ENCODE measurements around the gene LCN10.

Gene LCN10

DNA sequence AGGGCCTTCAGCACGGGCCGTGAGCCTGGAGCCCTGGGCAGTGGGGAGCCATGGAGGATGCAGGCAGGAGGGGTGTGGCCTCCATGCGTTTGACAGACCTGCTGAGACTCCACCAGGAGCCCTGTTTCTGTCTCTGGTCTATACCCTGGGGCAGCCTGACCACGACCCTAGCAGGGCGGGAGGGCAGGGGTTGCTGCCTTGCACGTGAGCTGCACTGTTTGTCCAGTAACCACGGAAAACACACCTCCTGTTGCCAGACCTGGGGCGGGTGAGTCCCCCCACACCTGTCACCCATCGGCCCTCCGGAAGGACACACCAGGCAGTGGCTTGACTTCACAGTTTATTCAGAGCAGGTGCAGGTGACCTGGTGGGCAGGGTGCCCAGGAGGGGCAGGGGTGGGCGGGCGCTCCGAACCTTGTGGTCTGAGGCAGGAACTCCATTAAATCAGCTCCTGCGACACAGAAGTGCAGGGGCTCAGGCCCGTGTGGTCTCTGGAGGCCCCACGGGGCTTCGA, 11.4 kb upstream of the LCN10 start:
- DNase-seq: no peak

DNA sequence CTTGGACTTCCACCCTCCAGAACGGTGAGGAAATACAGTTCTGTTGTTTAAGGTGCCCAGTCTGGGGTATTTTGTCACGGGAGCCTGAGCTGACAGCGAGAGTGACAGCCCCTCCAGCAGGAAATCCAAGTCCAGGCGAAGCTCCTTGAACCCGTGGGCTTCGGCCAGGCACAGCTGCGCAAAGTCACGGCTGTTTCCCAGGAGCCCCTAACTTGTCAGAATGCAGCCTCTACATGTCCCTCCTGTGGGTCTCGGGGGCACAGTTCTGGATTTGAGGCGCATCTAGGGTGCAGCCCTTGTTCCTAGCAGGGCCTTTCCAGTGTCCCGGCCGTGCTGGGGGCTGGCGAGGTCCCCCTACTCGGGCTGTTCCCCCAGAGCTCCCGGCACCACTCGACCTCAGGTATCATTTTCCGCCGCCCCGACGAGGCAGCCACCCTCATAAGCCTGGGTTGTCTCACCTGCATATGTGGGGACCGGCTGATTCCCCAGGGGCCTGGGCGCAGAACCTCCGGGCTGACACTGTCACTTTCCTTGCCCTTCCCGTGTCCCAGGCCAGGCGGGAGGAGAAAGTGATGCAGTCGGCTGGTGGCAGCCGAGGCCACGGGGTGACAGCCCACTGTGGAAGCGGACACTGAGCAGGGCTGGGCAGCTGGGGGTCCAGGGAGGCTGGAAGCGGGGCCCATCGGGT, 10.8 kb upstream of the LCN10 start:
- no peak for DNase-seq

DNA sequence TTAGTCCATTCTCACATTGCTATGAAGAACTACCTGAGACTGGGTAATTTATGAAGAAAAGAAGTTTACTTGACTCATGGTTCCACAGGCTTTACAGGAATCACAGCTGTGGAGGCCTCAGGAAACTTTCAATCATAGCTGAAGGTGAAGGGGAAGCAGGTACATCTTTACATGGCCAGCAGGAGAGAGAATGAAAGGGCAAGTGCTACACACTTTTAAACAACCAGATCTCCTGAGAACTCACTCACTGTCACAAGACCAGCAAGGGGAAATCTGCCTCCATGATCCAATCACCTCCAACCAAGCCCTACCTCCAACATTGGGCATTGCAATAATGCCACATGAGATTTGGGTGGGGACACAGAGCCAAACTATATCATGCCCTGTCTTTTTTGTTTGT, 9.1 kb upstream of the LCN10 start:
- DNase-seq: no peak

DNA sequence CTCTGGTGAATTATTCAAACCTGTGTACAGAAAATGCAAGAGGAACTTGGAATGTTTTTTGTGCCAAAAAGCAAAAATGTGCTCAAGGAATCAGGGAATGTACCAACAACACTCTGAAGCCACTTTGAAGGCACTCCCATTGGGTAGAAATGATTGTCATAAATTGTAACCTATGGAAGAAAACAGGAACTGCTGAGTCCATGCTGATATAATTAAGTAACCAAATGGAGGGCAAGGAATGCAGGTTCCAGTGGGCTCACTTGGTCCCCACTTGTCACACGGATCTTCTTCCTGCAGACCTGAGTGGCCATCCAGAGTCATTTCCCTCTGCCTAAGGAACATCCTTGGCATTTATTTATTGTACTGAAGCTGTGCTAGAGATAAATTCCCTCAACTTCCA, 8.5 kb upstream of the LCN10 start:
- DNase-seq: no peak

DNA sequence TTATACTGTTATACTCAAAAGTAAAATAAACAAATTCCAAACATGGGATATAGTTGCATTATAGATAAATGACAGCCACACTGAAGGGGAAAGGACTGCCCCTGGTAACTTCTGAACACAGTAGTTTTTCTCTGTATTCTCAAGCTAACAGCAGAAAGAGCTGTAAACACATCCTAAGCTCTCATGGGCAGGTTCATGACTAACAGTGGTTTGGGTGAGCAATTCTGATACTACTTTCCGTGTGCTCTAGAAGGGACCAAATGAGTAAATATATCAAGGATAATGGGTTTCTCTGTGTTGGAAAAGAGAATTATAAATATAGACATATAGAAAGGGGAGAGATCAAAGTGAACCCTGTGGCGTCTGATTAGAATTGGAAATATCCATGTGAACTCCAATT, 7.8 kb upstream of the LCN10 start:
- no peak for DNase-seq

DNA sequence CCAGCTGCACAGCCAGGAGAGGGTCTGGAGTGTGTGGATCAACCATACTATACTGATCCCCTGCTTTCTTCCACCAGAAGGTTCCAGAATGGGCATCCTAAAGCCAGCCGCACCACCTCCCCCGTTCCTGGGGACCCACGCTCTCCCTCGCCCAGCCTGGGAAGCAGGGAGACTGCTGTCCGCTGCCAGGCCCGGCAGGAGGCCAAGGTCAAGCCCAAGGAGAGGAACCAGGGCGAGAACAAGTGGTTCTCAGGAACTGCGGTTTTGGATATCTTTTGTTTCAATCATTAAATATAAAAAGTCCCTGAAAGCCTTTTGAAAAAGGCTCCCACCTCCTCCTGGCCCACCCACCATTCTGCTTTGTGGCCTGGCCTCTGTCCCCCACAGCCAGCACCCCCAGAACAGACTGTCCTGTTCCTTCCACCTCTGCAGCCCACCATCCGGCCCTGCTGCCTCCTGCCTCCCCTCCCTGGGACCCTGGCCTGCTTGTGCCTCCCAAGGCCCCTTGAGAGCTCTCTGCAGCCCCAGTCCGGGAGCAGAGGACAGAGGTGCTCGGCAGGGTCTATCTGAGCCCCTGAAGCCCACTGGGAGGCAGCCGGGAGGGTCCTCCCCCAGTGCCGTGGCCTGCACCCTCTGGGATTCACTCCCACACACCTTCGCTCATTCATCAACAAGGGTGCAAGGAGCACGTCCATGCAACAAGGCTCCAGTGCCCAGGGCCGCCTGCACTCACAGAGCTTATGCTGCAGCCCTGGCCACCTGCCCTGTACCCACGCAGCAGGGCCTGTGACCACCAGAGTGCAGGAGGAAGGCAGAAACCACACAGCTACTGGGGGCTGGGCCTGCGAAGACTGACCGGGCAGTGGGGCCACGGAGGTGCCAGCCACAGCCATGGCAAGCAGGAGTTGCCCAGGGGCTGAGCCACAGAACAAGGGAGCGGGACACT, 6.2 kb upstream of the LCN10 start:
- DNase-seq: no peak

DNA sequence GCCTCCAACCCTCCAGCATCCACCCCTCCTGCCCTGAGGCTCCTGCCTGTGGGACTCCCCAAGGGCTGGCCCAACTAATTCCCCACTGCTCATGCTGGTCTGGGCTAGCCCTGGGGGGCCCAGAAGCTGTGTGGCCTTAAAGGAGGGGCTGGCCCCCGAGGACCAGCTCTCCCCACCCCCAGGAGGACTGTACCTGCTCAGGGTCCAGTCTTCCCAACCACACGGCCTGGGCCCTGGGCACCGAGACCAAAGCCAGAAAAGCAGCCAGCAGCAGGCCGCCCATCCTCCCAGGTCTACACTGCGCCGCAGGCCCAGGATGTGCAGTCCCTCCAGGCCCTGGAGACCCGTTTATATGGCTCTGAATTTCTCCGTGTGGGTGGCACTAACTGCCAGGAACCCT, 5.5 kb upstream of the LCN10 start, which contains the start of gene LCN6:
TSS of gene LCN6 (minus strand) at position 325 of the 400 bp plus-strand sequence. CDS start at position 283, 42 bp downstream.
- DNase-seq: no peak

DNA sequence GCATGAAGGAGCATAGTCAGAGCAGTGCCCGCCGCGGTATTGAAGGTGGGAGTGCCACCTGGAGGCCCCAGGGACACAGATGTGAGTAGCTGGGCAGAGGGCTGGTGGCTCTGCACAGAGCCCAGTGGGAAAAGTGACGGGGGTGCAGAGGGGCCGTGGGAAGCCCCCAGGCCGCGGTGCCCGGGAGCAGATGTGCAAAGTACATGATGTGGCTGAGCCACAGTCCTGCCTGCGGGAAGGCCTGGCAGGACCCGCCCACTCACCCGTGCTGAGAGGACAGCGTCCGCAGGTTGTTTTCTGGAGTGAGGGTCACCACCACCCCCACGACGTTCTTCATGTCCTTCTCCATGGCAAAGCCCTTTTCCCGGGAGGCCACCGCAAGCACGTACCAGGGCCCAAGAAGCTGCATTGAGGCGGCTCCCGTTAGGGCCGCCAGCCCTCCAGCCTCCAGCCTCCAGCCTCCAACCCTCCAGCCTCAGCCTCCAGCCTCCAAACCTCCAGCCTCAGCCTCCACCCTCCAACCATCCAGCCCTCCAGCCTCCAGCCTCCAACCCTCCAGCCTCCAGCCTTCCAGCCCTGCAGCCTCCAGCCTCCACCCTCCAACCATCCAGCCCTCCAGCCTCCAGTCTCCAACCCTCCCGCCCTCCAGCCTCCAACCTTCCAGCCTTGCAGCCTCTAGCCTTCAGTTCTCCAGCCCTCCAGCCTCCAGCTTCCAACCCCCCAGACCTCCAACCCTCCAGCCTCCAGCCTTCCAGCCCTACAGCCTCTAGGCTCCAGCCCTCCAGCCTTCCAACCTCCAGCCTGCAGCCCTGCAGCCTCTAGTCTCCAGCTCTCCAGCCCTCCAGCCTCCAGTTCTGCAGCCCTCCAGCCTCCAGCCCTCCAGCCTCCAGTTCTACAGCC, 4.7 kb upstream of the LCN10 start:
- DNase-seq: no peak

DNA sequence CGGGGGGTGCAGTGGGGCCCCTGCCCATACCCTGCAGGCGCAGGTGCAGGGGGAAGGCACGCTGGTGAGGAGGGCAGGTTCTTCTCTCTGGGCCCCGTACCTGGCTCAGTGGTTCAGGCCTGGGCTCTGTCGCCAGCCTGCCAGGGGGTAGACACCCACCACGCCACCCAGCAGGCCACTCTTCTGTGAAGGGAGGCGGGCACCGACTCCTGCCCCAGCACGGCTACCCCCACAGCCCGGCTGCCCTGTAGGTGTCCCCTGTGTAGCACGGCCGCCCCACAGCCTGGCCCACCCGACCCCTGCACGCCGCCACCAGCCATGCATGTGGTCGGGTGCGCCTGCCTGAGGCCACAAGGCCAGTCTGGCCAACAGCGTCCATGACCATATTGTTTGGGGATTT, 3.9 kb upstream of the LCN10 start:
- no peak for DNase-seq

DNA sequence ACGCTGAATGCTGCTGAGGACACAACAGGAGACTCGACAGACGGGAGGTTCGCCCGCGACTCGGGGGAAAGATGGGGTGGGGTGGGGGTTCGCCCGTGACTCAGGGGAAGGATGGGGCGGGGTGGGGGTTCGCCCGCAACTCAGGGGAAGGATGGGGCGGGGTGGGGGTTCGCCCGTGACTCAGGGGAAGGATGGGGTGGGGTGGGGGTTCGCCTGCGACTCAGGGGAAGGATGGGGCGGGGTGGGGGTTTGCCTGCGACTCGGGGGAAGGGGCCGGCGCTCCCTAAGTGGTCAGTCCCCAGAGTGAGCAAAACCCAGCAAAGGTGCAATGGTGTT, 3.4 kb upstream of the LCN10 start:
- no peak for DNase-seq

DNA sequence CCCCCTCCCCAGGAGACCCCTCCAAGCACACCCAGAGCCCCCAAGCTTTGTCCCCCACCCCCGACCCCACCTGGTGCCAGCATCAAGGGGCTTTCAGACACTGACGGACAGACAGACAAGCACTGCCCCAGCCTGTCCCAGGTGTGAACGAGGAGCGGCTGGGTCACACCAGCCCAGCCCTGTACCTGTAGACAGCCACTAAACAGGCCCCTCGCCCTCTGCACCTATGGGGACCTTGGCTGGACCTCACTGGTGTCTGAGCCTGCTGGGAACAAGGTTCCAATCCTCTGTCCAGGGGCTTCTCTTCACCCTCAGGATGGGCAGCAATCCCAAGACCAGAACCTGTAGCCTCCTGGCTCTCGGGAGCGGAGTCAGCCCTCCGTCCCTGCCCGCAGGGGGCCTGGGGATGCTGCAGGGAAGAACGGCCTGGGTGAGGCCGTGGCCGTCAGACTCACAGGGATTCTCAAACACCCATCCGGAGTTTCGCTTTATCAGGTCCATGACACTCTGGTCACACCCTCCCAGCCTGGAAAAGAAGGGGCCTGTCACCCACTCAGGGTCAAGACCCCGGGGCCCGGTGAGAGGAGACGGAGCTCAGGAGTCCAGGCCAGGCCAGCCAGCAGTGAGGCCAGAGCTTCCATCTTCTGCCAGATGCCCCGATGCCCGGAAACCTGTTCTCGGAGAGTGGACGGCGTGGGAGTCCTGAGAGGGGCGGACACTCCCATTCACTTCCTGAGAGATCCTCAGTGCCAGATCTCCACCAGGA, 2.8 kb upstream of the LCN10 start:
- DNase-seq: no peak

DNA sequence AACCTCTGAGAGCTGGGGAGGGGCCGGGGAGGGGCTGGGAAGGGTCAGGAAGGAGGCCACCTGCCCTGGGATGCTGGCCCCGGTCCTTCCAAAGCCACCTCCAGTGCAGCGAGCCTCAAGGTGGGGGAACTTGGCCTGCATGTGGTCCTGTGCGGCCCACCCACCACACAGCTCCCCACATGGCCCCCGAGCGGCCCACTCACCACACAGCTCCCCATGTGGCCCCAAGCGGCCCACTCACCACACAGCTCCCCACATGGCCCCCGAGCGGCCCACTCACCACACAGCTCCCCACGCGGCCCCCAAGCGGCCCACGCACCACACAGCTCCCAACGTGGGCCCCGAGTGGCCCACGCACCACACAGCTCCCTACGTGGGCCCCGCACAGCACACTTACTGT, 2.0 kb upstream of the LCN10 start:
- DNase-seq: no peak

DNA sequence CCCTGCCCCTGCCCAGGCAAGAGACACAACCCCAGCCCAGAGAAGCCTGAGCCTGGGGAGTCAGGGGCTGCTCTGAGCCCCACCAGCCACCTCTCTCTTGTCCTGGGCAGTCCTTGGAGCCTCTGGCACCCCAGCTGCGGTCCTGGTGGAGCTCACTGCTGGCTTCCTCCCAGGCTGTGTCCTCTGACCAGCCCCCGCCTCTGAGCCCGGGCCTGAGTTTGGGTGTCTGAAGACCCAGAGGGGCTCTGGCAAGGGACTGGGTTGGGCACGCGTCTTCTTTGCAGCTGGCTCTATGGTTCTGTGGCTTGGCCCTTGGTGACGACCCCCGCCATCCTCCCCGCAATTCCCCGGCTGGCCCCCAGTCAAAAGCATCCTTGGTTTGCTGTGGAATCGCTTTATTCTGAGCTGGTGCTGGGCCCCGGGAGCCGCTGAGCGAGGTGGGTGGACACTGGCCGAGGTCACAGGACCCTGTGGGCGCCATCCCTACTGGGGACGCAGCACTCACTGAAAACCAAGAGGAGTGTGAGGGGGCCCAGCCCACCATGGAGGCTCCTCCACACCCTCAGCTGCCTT, 985 bp upstream of the LCN10 start:
- no peak for DNase-seq

DNA sequence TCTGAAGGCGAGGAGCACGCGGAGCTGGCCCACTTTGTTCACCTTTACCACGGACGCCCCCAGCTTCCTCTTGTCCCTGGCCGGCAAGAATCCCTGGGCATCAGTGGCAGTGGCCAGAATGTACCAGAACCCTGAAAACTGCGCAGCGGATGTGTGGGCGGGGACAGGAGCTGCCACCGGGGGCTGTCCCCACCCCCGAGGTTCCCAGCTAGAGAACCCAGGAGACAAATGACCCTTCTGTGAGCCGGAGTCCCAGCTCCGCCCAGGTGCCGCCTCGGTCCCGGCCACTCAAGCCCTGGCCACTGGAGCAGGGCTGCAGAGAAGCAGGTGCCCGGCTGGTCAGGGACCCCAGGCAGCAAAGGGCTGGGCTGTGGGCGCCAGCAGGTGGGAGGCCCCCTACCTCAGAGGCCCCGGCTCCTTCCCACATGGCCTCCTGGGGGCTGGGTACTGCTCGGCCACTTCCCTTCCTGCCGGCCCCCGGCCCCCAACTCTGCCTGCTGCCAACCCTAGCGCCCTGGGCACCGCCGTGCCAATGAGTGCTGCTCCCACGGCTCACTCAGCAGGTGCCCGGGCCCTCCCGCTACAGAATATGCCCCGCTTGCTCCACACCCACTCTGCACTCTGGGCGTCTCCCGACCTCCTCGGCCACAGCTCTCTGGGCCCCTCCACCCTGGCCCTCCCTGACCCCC, 713 bp downstream of the LCN10 start:
- DNase-seq: no peak

DNA sequence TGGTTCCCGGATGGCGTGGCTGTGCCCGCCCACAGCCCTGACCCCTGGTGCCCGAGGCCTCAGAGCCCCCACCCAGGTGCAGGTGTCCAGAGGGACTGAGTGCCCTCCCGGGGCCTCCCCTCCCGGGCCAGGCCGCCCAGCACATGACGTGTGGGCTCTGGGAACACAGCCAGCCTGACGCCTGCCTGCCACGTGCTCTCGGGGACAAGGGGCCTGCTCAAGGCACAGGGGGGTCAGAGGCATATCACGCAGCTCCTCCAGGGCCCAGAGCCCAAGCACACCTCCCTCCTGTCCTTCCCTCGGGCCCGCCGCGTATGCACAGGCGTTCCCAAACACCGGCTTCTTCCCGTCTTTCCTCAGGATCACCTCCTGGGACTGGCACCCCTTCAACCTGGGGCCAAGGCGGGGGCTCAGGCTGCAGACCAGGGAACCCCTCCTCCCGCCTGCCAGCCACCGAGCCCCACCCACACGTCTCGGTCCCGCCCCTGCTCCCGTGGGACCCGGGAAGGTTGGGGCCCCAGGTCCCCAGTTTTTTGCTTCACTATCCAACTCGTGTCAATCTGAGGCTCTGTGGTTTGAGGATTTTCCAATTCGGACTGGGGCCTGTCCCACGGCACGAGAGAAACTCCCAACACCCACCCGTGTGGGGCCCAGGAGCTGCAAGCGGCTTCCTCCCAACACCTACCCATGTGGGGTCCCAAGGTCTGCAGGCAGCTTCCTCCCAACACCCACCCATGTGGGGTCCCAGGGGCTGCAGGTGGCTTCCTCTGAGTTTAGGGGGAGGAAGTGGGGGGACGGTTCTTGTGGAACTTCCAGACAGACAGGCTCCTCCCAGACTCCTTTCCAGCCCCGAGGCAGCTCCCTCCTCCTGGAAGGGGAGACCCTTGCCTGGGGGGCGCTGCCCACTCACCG, 1.5 kb downstream of the LCN10 start:
- DNase-seq: no peak

DNA sequence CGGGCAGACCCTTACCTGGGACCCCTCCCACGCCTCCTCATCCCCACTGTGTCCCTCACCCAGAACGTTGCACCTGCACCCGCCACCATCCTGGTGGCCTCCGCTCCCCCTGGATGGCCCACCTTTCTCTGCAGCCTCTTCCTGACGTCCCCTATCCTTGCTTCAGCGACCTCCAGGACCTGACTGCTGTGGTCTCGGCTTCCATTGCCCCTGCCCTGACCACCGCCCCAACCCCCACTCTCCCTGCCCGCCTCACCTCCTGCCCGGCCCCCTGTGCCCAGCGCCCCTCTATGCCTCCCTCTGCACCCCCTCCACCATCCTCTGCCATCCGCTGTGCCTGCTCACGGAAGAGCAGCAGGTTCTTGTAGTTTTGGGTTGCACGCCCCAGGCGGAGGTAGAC, 2.2 kb downstream of the LCN10 start:
- no peak for DNase-seq

DNA sequence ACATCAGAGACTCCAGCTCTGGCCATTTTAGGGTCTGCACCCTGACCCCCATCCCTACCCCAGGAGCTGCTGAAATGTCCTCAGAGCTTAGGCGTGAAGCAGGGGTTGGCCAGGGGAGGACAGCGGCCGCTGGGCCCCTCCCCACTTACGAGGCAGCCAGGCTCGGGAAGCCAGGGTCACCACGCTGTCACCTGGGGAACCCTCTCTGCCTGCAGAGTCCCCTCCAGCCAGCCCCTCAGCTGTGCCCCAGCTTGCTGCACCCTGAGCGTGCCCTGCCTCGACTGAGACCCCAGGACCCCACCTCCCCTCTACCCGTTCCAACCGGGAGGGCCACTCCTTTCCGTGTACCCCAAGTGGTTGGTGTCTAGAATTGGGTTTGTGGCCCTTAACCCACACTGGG, 2.7 kb downstream of the LCN10 start:
- DNase-seq: no peak

DNA sequence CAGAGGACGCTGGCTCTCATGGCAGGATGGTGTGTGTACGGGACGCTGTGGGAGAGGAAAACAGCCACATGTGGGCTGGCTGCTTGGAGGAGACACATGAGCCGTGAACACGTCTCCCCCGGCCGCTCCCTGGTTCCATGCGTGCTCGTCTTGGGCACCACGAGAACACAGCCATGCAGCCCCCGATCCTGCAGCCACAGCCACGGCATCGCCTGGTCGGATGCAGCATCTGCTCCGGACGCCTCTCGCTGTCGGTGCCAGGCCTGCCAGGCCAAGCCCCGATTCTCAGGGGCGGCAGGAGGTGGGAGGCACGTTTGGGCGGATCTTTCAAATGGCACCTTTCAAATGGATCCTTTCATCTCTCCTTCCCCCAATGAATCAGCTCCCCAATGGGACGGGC, 3.2 kb downstream of the LCN10 start:
- no peak for DNase-seq

DNA sequence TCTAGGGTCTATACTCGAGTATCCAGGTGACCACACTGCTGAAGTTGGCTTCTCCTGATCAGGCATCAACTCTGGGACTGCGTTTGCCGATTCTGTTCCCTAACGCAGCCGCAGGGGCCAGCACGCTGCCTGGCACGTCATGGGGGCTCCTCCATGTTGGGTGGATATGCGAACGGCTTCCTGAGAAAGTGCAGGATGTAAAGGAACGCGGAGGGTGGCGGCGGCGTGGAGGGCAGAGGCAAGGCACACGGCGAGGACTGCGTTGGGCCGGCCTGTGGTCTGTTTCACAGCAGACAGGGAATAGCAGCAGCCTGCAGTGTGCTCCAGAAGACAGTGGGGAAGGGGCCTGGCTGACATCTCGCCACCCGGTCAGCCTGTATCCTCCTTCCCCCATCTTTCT, 3.8 kb downstream of the LCN10 start:
- DNase-seq: no peak

DNA sequence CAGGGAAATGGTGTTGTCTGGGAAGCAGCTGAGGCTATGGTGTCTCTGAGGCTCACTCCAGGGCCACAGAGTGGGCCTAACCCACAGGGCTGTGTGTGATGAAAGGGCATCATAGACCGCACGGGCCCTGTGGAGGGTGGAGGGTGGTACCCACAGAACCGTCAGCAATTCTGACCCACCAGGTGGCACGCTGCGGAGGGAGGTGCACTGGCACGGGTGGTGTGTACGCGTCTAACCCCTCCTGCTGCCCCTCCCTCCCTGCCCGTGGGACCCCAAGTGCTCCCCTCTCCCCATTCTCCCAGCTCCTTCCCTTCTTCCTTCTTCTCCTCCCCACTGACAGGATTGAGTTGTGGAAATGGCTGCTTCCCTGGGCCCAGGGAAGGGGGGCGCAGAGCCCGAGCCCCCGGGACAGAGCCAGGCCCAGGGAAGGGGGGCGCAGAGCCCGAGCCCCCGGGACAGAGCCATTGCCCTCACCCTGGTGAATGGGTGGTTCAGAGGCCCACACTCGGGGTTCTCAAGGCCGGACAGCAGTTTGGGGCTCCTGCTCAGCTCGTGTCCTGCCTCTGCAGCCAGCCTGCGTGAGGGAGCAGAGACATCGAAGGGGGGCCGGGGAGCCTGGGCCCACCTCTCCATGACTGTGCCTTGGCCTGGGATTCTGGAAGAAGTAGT, 6.8 kb downstream of the LCN10 start:
- no peak for DNase-seq

Data from NCI-H2171 treated with DMSO at 0.1 percent for 48 hours (cell line).